Gastroesophageal sphincter (tissue), 3 donors: ENCODE results near the gene TTLL12.

Experiments used
- CTCF ChIP-seq, 4 experiments: fragments of 200-600 bp in 2 of 4; fragments of 450-650 bp in 2 of 4; sonication (generic) in 1 of 4; IDR thresholded peaks; one replicate each; pipeline ENCODE4 v1.5.1; 2017 to 2019; ENCODE audit warnings: antibody characterized with exemption in 4 of 4, mild to moderate bottlenecking in 2 of 4, moderate library complexity in 2 of 4
- EP300 ChIP-seq: sonication (generic); formaldehyde crosslinking; IDR thresholded peaks from one replicate; pipeline ENCODE4 v1.6.1; 2017; ENCODE audit warnings: antibody characterized with exemption, mild to moderate bottlenecking
- POLR2A ChIP-seq, 2 donors: fragments of 450-650 bp; IDR thresholded peaks; one replicate each; pipeline ENCODE4 v1.6.1; 2017; ENCODE audit warnings: antibody characterized with exemption in 2 of 2, mild to moderate bottlenecking in 2 of 2, moderate library complexity in 1 of 2
- POLR2AphosphoS5 ChIP-seq: sonication (generic); formaldehyde crosslinking; IDR thresholded peaks from one replicate; pipeline ENCODE4 v1.6.1; 2017; ENCODE audit warnings: antibody characterized with exemption

- TF ChIP-seq CTCF (IDR thresholded peaks at IDR 0.05) (no peak), POLR2A (IDR thresholded peaks at IDR 0.05) (no peak), EP300 (no peak), POLR2AphosphoS5 (no peak)
These were observed 16.6 kb upstream of the TTLL12 start for GRCh38 chr22:43203471-43203981.
